HCT116 (cell line): ENCODE results near the gene GRAMD2A. TPM values are rescaled to one million over a fixed set of nuclear protein-coding genes. Genes with fewer than 3 reads are reported as not detected.
A peak's percentile ranks its signal among the peaks of the same experiment; 100 is the strongest.

ENCODE experiments used
- ATAC-seq: fragments of 200-7000 bp; cut with Tn5 transposase; 2 replicates; pipeline ENCODE4 v1.9.1; 2020; ENCODE audit warnings: mild to moderate bottlenecking, moderate library complexity
- BruUV-seq: library from RNA; stranded (reverse); fragments of 400-500 nt; replicated peaks from 2 replicates; lab custom pipeline; 2021; lab: Mats Ljungman, UMichigan
- CTCF ChIA-PET: fragments of 300-600 bp; sonication (Branson Sonifier 250); formaldehyde crosslinking; loops from one replicate; lab custom pipeline; 2021; ENCODE audit warnings: antibody characterized with exemption; lab: Charles Lee
- POLR2A ChIA-PET: fragments of 300-600, 350-600 bp; sonication (Branson Sonifier 250); formaldehyde crosslinking; loops from one replicate; lab custom pipeline; 2021; ENCODE audit warnings: antibody characterized with exemption; lab: Charles Lee
- RAD21 ChIA-PET, 2 experiments: fragments of 300-600 bp; sonication (Branson Sonifier 250); formaldehyde crosslinking; loops; one replicate each; lab custom pipeline; 2023; ENCODE audit warnings: low total read pairs in 2 of 2; ENCODE audit not compliant: uncharacterized antibody in 2 of 2, unreplicated experiment in 2 of 2, low non-redundant PET in 1 of 2; lab: Charles Lee
- DNase-seq: peaks from one replicate; pipeline ENCODE4 v3.0.0-alpha.2; 2010; ENCODE audit warnings: low read depth, low spot score
- H2AFZ ChIP-seq: fragments of 200-600 bp; shearing (Covaris generic), sonication (generic); 2 replicates; pipeline ENCODE4 v1.6.1; 2017; ENCODE audit warnings: low read depth, mixed run types, mixed read lengths, antibody characterized with exemption, low read length; ENCODE audit not compliant: poor library complexity, severe bottlenecking
- H3K27ac ChIP-seq: 2 replicates; pipeline ENCODE4 v1.5.1; 2012; ENCODE audit warnings: low read depth, low read length
- H3K27me3 ChIP-seq: fragments of 200-600 bp; sonication (generic); 2 replicates; pipeline ENCODE4 v1.6.1; 2016; ENCODE audit warnings: mixed run types, low read length, mixed read lengths; ENCODE audit not compliant: insufficient read depth
- H3K36me3 ChIP-seq, 2 experiments: fragments of 200-500 bp in 1 of 2; fragments of 200-600 bp in 1 of 2; sonication (Bioruptor generic) in 1 of 2; sonication (generic) in 1 of 2; 2 replicates each; pipeline versions ENCODE4 v1.5.1 to v1.6.1; 2014 to 2016; ENCODE audit warnings: low read length in 2 of 2, inconsistent platforms in 1 of 2, mixed read lengths in 1 of 2, mixed run types in 1 of 2; ENCODE audit not compliant: insufficient read depth in 2 of 2, control insufficient read depth in 1 of 2
- H3K4me1 ChIP-seq, 2 experiments: fragments of 200-600 bp in 1 of 2; sonication (generic) in 1 of 2; 2 replicates each; pipeline versions ENCODE4 v1.5.1 to v1.6.1; 2012 to 2017; ENCODE audit warnings: low read length in 2 of 2, inconsistent platforms in 1 of 2, mild to moderate bottlenecking in 1 of 2, mixed read lengths in 1 of 2, mixed run types in 1 of 2, moderate library complexity in 1 of 2; ENCODE audit not compliant: insufficient read depth in 2 of 2, control insufficient read depth in 1 of 2
- H3K4me2 ChIP-seq: fragments of 200-600 bp; sonication (generic); 2 replicates; pipeline ENCODE4 v1.6.1; 2017; ENCODE audit warnings: mixed run types, low read length, mixed read lengths
- H3K4me3 ChIP-seq, 2 experiments: fragments of 200-600 bp in 1 of 2; sonication (generic) in 1 of 2; replicated peaks in 1 of 2; 2 replicates each; pipeline ENCODE4 v1.5.1; 2011 to 2016; ENCODE audit warnings: low read length in 2 of 2, control low read depth in 1 of 2, low read depth in 1 of 2, mild to moderate bottlenecking in 1 of 2, mixed read lengths in 1 of 2, mixed run types in 1 of 2
- H3K79me2 ChIP-seq: fragments of 200-600 bp; sonication (generic); 2 replicates; pipeline ENCODE4 v1.6.1; 2017; ENCODE audit warnings: mild to moderate bottlenecking, mixed run types, low read length, moderate library complexity, mixed read lengths; ENCODE audit not compliant: insufficient read depth
- H3K9ac ChIP-seq: fragments of 200-600 bp; sonication (generic); 2 replicates; pipeline ENCODE4 v1.6.1; 2016; ENCODE audit warnings: low read length, mixed read lengths
- H3K9me2 ChIP-seq: fragments of 200-600 bp; sonication (generic), shearing (Covaris generic); 2 replicates; pipeline ENCODE4 v1.6.1; 2017; ENCODE audit warnings: mixed run types, mild to moderate bottlenecking, moderate library complexity; ENCODE audit not compliant: insufficient read depth
- H3K9me3 ChIP-seq, 2 experiments: fragments of 200-500 bp in 1 of 2; fragments of 200-600 bp in 1 of 2; sonication (Bioruptor generic) in 1 of 2; sonication (generic) in 1 of 2; 2 replicates each; pipeline ENCODE4 v1.6.1; 2014 to 2017; ENCODE audit warnings: low read length in 2 of 2, mixed read lengths in 2 of 2, inconsistent platforms in 1 of 2, low read depth in 1 of 2, mild to moderate bottlenecking in 1 of 2, mixed run types in 1 of 2, moderate library complexity in 1 of 2; ENCODE audit not compliant: control insufficient read depth in 1 of 2, insufficient read depth in 1 of 2
- H4K20me1 ChIP-seq: fragments of 200-600 bp; sonication (generic), shearing (Covaris generic); 2 replicates; pipeline ENCODE4 v1.6.1; 2017; ENCODE audit warnings: mixed run types, mild to moderate bottlenecking, moderate library complexity; ENCODE audit not compliant: insufficient read depth
- CBX3 ChIP-seq: IDR thresholded peaks from 2 replicates; pipeline ENCODE4 v1.6.1; 2012; ENCODE audit warnings: low read depth
- CEBPB ChIP-seq: IDR thresholded peaks from 2 replicates; pipeline ENCODE4 v1.6.1; 2012; ENCODE audit warnings: low read depth
- EGR1 ChIP-seq: IDR thresholded peaks from 2 replicates; pipeline ENCODE4 v1.6.1; 2012; ENCODE audit warnings: low read depth
- ELF1 ChIP-seq: IDR thresholded peaks from 2 replicates; pipeline ENCODE4 v1.6.1; 2012; ENCODE audit warnings: low read depth, borderline replicate concordance
- EZH2phosphoT487 ChIP-seq: fragments of 200-600 bp; IDR thresholded peaks from 2 replicates; pipeline ENCODE4 v1.6.1; 2018; ENCODE audit warnings: antibody characterized with exemption, borderline replicate concordance
- FOSL1 ChIP-seq: IDR thresholded peaks from 2 replicates; pipeline ENCODE4 v1.6.1; 2012; ENCODE audit warnings: low read depth
- POLR2A ChIP-seq: IDR thresholded peaks from 2 replicates; pipeline ENCODE4 v1.7.0; 2011; ENCODE audit warnings: borderline replicate concordance; ENCODE audit not compliant: insufficient read depth, insufficient read length; ENCODE audit errors: extremely low read depth
- POLR2AphosphoS5 ChIP-seq: IDR thresholded peaks from 2 replicates; pipeline ENCODE4 v1.6.1; 2011; ENCODE audit warnings: mild to moderate bottlenecking, low read depth, low read length, moderate library complexity
- SIN3A ChIP-seq: IDR thresholded peaks from 2 replicates; pipeline ENCODE4 v1.6.1; 2012; ENCODE audit warnings: low read depth
- SRF ChIP-seq: IDR thresholded peaks from 2 replicates; pipeline ENCODE4 v1.6.1; 2012; ENCODE audit warnings: low read depth
- YY1 ChIP-seq: IDR thresholded peaks from 2 replicates; pipeline ENCODE4 v1.6.1; 2011; ENCODE audit warnings: low read length, low read depth, moderate library complexity, mild to moderate bottlenecking; ENCODE audit not compliant: insufficient replicate concordance; ENCODE audit errors: extremely low read depth
- intact Hi-C: fragments of 100-400 bp; cut with micrococcal nuclease; formaldehyde crosslinking; loops from 2 replicates; pipeline ENCODE4 v1.10.0; 2022
- total RNA-seq: library from RNA; stranded (reverse); gene quantifications from one replicate; pipeline ENCODE4 v1.2.1, GENCODE V29; 2021; ENCODE audit not compliant: unreplicated experiment
- TF ChIP-seq, protein P1 (sequence below), 3 experiments: fragments of 200-600 bp in 1 of 3; sonication (generic) in 1 of 3; IDR thresholded peaks in 2 of 3; conservative IDR thresholded peaks in 1 of 3; 2 replicates each; pipeline ENCODE4 v1.5.1; 2012 to 2017; ENCODE audit warnings: low read depth in 2 of 3, low read length in 2 of 3, antibody characterized with exemption in 1 of 3, borderline replicate concordance in 1 of 3, control low read depth in 1 of 3, mild to moderate bottlenecking in 1 of 3, mixed read lengths in 1 of 3, mixed run types in 1 of 3, moderate library complexity in 1 of 3; ENCODE audit not compliant: insufficient read depth in 1 of 3

The GRAMD2A gene
- total RNA-seq, 1 experiment from 2014 or later, result 8.0 TPM

DNA sequence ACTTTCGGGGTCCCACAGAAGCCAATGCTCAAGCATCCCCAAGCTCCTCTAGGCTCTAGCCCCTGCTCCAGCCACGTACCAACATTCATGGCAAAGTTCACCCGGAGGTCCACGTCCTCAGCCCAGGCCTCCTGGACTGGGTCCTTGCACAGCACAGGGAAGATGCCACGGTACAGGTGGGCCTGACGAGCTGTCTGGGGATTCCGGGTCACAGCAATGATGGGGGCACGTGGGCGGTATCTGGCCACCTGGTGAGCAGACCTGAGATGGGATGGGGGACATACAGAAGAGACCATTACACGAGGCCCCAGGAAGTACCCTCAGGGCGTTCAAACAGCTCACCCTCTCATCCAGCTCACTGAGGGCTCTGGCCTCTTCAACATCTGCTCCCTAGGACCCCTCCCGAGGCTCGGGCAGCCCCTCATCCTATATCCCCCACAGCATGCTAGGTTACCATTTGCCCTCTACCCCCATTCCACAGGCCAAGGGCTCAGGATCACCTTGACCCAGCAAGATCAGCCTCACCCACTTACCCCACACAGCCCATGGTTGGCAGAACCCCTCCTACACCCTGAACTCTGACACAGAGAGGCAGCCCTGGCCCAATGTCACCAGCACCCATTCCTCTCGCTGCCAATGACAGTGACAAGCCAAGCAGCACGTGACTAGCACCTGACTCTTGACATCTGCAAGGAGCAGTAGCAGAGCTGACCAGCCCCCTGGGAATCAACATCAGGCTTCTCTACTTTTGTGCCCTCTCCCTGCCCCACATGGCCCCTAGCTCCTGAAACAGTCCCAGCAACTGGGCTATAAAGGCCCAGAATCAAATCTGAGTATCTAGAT lies 3.0 kb upstream of the GRAMD2A start:
- intact Hi-C loops, result no loop called here
- peaks cover 33% of the 10 kb centered on the region for H3K79me2 ChIP-seq
- H4K20me1 ChIP-seq, result peaks cover 24% of the 10 kb centered on the region; the same call in 1 of the 2 replicates
- no peaks in the 10 kb centered on the region for H3K9me2 ChIP-seq
- no peak overlapping the region for H2AFZ ChIP-seq
- ATAC-seq (no peak), DNase-seq (no peak)
- ChIA-PET CTCF (interaction anchor here (0.6 to 1.5 kb wide), 6 partner anchors 26 to 452 kb away, joined by 3 to 7 read pairs (median 4); no protein-coding TSS in a partner anchor), RAD21 (interaction anchor here in 1 of 2 experiments (0.8 kb wide), 1 partner anchor 85 kb away, joined by 6 read pairs; no protein-coding TSS in a partner anchor), POLR2A (interaction anchor here (1.2 to 1.7 kb wide), 3 partner anchors 27 to 38 kb away, joined by 4 to 7 read pairs (median 4); partner anchors contain the start of gene PKM)
- no TSS peak for BruUV-seq
- peak overlapping the region; percentile 0 for H3K27ac ChIP-seq
- peaks cover 51 to 63% of the 10 kb centered on the region in 2 experiments; a peak in 3 of 4 replicates for H3K36me3 ChIP-seq
- TF ChIP-seq FOSL1 (no peak), EGR1 (no peak)
- no peak overlapping the region for H3K4me2 ChIP-seq
- H3K27me3 ChIP-seq, result no peaks in the 10 kb centered on the region
- no peak overlapping the region for H3K9ac ChIP-seq
- H3K4me3 ChIP-seq, result no peak overlapping the region
- H3K4me1 ChIP-seq, result peaks cover 5 to 32% of the 10 kb centered on the region in 2 experiments; a peak in 3 of 4 replicates
- H3K9me3 ChIP-seq, result no peaks in the 10 kb centered on the region

DNA sequence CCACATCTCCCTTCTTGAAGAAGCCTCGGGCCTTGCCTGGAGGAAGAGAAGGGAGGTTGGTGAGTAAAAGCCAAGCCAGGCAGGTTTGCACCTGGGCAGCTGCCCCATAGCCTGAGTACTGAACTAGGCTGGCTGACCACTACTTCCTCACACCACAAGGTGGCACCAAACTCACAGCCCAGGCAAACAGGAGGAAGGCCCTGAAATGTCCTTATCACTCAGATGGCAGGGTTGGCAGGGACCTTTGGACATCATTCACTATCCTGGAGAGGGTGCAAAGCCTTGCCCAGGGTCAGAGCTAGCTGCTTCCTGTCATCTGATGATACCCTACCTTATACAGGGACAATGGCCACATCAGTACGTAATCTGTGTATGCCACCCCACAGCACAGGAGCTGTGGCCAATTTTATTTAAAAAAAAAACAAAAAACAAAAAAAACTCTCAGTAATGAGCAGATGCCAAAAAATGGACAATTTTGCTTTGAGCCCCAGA lies 2.2 kb upstream of the GRAMD2A start:
- Histone ChIP-seq H3K9ac (no peak overlapping the region), H3K4me3 (no peak overlapping the region), H3K36me3 (peaks cover 42 to 55% of the 10 kb centered on the region in 2 experiments; a peak in 3 of 4 replicates), H4K20me1 (peaks cover 21% of the 10 kb centered on the region; the same call in 1 of the 2 replicates), H3K4me2 (no peak overlapping the region; the same call in 1 of the 2 replicates), H3K27ac (peak overlapping the region; percentile 0; the same call in 1 of the 2 replicates), H2AFZ (no peak overlapping the region), H3K9me2 (no peaks in the 10 kb centered on the region), H3K79me2 (peaks cover 25% of the 10 kb centered on the region), H3K27me3 (no peaks in the 10 kb centered on the region), H3K9me3 (no peaks in the 10 kb centered on the region), H3K4me1 (peaks cover 5 to 32% of the 10 kb centered on the region in 2 experiments; a peak in 3 of 4 replicates)
- intact Hi-C loops, result loop anchor here (1.0 kb wide), 1 partner anchor 87 kb away; no protein-coding TSS in a partner anchor
- no TSS peak for BruUV-seq
- ChIA-PET CTCF (interaction anchor here (0.6 to 1.5 kb wide), 7 partner anchors 17 to 914 kb away, joined by 3 to 7 read pairs (median 3); no protein-coding TSS in a partner anchor), POLR2A (interaction anchor here (1.2 to 1.7 kb wide), 3 partner anchors 28 to 39 kb away, joined by 4 to 7 read pairs (median 4); partner anchors contain the start of gene PKM), RAD21 (interaction anchor here in 1 of 2 experiments (0.8 kb wide), 1 partner anchor 86 kb away, joined by 6 read pairs; no protein-coding TSS in a partner anchor)
- peak; percentile 65 for DNase-seq
- peak; percentile 53 for ATAC-seq
- TF ChIP-seq YY1 (no peak), ELF1 (no peak), CEBPB (no peak), SIN3A (no peak), POLR2AphosphoS5 (peak; percentile 46; the same call in 1 of the 2 replicates), EZH2phosphoT487 (no peak), EGR1 (no peak), SRF (no peak), POLR2A (no peak), CBX3 (0 out of 2 replicates have a peak, but pooled peaks have one; percentile 29)
- TF ChIP-seq, protein P1, sequence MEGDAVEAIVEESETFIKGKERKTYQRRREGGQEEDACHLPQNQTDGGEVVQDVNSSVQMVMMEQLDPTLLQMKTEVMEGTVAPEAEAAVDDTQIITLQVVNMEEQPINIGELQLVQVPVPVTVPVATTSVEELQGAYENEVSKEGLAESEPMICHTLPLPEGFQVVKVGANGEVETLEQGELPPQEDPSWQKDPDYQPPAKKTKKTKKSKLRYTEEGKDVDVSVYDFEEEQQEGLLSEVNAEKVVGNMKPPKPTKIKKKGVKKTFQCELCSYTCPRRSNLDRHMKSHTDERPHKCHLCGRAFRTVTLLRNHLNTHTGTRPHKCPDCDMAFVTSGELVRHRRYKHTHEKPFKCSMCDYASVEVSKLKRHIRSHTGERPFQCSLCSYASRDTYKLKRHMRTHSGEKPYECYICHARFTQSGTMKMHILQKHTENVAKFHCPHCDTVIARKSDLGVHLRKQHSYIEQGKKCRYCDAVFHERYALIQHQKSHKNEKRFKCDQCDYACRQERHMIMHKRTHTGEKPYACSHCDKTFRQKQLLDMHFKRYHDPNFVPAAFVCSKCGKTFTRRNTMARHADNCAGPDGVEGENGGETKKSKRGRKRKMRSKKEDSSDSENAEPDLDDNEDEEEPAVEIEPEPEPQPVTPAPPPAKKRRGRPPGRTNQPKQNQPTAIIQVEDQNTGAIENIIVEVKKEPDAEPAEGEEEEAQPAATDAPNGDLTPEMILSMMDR (IDR thresholded peaks at IDR 0.05 in 2 of 3, conservative IDR thresholded peaks at IDR 0.05 in 1 of 3; ENCODE audit: borderline replicate concordance in 1 of 3, insufficient read depth in 1 of 3, low read depth in 2 of 3, low read length in 2 of 3), result peak; percentile 59 to 95 (median 86); a peak in 5 of 6 replicates
